ENCODE data around the gene MOBP.

MOBP gene

DNA sequence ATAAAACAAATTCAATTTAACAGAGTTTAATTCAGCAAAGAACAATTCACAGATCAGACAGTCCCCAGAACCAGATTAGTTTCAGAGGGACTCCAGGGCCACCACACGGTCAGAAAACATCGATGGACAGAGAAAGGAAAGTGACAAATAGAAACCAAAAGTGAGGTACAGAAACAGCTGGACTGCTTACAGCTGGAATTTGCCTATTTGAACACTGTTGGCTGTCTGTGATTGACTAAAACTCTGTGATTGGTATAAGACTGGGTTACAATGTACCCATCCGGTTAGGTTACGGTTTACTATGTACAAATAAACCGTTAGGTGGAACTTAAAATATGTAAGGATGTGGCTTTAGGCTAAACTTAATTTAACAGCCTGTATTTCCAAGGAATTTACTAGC lies 30.3 kb downstream of the MOBP start:
- DNase-seq (ENCODE audit: low read depth in 2 of 2), result no peak

DNA sequence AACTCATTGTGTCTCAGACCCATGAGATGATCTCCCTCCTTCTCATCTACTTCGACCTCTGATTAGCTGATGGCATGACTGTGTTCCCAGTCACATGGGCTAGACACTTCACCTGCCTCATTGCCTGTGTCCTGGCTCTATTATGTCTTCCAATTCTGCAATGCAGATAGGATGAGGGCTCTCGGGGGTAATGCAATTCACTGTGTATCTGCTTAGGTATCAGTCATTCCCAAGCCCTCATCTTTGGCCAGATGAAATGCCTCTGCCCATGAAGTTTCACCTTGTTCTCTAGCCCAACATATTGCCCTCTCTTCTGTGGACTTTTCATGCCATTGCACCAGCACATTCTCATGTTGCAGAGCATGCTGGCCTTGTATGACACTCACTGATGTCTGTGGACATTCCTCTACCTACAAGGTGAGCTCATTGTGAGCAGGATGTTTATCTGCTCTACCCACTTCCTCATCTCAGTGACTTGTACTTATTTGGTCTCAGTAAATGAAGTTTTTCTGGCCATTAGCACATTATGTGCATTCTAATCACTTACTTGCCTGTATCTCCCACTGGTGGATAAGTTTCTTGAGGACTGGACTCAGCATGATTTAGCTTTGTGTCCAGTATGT lies 32.3 kb downstream of the MOBP start:
- DNase-seq (ENCODE audit: low read depth in 2 of 2), result no peak

DNA sequence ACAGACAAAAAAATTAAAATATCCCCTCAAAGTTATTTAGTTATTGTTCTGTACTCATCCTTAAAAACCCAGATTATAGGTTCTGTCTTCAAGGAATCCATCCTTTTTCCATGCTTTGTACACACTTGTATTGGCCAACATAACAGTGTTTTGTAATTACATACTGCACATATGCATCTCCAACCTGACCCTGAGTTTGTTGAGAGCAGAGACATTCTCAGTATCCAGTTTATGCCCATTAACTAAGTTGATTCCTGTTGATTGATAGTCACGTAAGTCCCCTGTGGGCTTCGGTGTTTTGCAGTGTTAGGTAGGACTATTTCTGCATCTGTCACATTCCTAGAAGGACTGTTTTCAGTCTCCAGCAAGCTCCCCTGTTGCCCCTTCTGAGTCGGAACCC lies 33.6 kb downstream of the MOBP start:
- no peak for DNase-seq (ENCODE audit: low read depth in 2 of 2)

DNA sequence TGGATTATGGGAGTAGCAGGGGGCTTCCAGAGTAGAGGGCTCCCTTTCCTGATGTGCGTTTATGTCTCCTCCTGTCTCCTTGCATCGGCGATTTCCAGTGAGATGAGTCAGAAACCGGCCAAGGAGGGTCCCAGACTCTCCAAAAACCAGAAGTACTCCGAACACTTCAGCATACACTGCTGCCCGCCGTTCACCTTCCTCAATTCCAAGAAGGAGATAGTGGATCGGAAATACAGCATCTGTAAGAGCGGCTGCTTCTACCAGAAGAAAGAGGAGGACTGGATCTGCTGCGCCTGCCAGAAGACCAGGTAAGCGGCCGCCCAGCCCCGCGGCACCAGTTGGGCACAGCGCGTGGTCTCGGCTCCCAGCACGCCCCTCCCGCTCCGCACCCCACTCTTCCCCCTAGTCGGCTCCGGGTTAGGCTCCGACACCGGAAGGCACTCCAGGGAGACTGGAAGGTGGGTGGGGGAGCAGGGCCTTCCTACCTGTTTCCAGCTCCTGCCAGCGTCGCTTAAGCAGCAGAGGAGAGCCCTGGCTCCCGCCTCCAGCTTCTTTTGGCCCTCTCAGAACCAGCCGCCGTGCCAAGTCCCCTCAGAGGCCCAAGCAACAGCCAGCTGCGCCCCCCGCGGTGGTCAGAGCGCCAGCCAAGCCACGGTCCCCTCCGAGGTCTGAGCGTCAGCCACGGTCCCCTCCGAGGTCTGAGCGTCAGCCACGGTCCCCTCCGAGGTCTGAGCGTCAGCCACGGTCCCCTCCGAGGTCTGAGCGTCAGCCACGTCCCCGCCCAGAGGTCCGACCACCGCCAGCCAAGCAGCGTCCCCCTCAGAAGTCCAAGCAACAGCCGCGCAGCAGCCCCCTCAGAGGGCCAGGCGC lies 34.7 kb downstream of the MOBP start:
- no peak for DNase-seq (ENCODE audit: low read depth in 2 of 2)

DNA sequence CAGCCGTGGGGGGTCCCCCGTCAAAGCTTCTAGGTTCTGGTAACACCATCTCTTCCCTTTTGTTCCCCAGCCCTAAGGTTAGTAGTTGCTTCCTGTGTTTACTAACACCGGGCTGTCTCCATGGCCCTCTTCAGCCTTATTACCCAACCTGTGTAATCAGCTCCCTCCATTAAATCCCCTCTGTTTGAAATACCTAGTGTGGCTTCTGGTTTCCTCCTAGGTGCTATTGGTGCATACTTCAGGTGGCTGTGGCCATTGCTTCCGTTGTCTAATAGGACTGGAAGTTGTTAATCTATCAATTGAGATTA lies 35.3 kb downstream of the MOBP start:
- DNase-seq (ENCODE audit: low read depth in 2 of 2), result no peak

DNA sequence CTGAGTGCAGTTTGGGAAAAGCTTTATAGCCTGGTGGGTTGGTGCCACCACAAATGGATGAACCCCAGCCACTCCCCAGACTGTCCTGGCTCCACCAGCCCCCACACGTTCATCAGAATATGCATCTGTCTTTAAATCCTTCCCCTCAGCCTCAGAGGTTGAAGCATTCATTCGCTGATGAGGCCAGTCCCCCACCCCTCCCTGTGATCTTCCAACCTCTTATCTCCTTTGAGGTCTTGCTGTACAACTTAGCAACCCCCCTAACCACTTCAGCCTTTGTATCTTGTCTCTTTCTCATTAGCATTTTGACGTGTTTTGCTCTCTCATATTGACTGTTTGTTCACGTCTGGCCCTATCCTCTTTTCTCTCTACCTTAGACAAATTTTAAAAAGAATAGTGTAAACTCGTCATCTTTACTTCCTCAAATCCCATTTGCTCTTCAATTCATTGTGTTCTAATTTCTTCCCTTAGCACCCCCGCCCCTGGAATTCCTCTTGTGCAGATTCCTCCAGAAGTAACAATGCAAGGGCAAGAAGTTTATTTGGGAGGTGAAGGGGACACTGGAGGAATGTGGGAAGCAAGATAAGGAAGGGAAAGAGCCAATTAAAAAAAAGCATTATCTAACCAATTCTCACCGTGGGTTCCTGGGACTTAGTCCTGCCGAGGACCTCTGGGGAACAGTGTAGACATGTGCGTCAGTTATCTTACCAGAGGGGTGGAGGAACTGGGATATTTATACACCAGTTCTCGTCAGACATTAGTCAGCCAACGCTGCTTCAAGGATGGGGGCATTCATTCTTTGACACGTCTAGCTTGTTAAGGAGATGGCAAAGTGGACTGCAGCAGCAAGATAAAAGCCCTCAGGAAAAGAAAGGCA lies 38.6 kb downstream of the MOBP start:
- DNase-seq (ENCODE audit: low read depth in 2 of 2), result no peak

DNA sequence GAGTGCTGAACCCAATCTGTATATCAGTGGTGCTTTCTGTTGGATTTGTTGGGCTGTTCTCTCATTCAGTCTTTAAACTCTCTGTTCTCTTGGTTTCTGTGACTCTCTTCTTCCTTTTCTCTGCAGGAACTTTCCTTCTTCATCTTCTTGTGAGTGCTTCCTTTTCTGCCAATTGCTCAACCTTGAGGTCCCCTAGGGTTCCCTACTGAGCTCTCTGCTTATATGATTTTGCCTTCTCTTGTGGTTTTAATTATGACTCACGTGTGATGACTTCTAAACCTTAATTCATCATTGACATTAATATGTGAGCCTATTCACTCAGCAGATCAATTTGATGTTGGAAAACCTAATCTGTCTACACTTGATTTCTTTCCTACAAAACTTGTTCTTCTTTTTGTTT lies 39.4 kb downstream of the MOBP start:
- DNase-seq (ENCODE audit: low read depth in 2 of 2), result no peak

DNA sequence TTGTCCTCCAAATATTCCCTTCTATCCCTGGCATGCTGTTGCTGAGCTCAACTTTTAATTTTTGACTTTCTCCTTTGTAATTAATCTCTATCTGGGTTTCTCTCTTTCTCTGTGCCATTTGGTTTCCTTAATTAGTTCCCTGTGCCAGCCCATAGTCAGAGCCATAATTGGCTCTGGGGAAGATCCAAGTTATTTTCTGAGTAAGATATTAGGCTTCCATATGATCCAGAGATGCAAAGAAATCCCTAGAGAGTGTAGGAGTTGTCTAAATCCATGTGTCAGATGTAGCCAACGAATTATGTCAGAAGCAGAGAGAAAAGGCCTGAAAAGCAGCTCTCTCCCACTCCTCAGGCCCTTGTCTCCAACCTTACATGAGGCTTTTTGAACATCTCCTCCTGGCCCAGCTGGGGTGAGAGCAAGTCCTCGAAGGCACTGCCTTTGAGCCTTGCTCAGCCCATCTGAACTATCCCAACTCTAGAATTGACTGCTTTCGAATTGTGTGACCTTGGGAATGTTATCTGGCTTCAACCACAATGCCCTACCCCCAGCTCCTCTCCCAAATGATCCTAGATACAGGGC lies 46.4 kb downstream of the MOBP start:
- DNase-seq (ENCODE audit: low read depth in 2 of 2), result no peak

DNA sequence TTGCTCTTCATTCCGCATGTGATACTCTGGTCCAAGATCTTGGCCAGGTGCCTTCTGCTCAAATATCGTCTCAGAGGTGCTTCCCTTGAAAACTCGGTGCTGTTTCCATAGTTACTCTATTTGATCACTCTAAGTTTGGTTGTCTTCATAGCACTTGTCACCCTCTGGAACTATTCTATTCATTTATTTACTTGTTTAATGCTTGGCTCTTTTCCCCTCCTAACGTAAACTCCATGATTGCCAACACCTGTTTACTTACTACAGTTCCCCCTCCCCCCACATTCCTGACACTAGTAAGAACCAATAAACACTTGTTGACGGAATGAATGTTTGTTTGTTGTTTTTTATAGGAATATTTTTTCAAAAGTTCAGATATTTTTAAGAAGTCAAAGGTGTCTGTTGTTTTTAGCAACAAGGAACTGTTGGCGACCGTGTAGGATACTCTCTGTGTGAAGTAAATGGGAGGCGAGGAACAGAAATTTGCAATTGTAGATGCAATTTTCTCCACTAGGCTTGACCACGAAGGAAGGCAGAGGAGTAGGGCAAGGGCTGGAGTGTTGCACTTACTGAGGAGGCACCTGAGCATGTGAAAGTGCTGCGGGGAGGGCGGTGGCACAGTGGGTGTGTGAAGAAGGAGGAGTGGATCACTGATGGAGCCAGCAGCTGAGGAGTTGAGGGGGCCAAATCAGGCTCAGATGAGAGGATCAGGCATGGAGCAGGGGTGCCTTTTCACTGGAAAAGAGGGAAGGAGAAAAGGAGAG lies 48.4 kb downstream of the MOBP start:
- no peak for DNase-seq (ENCODE audit: low read depth in 2 of 2)

DNA sequence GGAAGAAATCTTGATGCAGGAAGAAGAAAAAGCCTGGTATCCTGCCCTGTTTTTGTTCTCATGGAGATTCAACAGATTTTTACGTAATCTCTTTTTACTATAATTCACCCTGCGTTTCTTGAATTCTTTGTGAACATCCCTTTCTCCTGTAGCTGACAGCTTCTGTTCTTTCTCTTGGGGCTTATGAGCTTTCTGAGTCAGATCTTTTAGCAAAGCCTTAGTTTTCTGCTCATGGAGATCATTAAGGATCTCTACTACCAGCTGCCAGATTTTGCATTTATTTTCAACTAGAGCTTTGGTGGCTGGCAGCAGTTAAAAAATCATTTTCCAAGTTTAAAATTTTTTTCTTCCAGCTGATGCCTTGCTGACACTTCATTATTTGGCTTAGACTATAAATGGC lies 51.6 kb downstream of the MOBP start:
- DNase-seq (ENCODE audit: low read depth in 2 of 2), result no peak

DNA sequence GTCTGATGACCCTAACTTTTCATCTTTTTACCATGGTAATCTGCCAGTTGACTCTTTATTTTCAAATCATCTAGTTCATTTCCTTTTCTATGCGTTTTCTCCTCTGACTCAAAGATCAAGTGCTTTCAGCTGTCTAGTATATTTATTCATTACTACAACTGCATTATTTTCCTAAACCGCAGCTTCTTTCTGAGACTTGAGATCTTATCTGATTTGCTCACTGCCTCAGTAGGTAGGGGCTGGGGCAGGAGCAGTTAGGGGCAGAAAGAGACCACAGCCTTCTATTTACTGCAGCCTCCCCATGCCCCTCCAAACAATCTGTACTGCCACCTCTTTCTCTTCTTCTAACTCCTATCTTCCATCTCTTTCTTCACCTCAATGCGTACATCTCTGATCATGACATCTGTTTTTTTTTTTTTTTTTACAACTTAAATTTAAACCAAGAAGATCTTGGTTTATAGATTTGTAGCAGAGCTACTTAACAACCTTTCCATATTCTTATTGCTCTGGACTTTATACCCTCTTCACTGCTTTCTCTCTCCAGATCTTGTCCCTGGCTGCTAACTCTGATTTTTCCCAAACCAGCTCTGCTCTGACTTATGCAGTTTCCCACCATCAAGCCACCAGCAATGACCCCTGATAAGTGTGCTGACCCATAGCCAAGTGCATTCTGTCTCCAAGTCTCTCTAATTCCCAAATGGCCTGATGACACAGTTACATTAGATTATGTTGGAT lies 52.2 kb downstream of the MOBP start:
- no peak for DNase-seq (ENCODE audit: low read depth in 2 of 2)

DNA sequence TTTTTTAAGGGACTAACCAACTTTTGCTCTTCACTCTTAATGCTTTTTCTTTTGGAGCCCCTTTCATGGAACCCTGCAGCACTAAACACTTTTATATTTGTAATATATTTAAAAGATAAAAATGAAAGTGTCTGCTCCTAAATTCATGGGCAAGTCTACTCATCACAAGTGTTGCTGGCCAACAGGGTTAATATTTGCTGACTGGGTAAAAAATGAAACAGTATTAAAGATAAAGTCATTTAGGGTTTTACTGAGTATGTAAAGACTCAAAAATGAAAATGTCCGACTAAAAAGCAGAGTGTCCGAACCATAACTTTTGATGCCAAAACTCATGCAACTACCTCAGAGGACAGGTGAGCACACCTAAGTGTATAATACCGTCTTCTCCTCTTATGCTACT lies 54.0 kb downstream of the MOBP start:
- DNase-seq (ENCODE audit: low read depth in 2 of 2), result no peak

DNA sequence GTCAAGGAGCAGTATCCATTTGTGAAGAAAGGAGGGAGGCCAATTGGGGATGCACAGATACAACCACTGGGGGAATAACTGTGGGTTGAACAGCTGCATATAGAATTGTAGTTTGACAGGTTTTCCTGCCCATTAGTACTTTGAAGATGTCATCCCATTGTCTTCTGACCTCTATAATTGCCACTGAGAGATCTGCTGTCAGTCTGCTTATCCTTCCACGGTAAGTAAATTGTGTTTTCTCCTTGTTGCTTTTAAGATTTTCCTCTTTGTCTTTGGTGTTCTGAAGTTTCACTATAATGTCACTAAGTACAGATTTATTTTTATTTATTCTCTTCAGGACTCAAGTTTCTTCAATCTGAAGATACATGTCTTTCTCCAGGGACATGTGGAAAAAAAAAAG lies 56.6 kb downstream of the MOBP start:
- DNase-seq (ENCODE audit: low read depth in 2 of 2), result no peak

DNA sequence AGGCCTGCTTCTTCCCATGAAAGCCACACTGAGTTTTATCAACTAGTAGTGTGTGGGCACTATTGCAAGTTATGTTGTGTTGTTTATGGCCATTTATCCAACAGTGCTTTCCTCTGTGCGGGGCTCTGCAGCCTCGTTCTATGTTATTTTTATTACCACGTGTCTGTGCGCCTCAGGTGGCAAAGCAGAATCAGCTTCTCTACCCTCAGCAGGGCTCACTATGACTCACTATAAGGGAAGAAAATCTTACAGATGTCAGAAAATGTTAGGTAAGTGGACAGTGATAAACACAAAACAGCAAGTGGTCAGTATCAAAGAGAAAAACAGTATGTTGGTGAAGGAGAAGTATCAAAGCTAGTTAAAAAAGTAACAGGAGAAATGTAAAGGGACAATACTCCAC lies 61.4 kb downstream of the MOBP start:
- no peak for DNase-seq (ENCODE audit: low read depth in 2 of 2)

DNA sequence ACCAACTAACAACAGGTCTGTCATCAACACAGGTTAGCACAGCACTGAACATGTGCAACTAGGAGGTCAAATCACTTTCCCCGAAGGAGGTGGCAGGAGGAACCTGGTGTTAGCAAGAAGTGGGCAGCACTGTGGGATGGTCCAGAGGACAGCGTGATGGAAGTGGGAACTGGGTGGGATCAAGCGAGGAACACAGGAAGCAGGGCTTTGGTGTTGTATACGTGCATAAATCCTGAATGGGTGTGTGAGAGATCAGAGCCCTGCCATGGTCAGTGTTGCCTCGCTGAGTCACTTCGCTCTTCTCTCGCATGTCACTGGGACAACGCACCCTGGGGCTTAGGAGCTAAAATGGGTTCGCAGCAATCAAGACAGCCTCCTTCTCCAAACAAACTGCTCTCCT lies 62.1 kb downstream of the MOBP start:
- no peak for DNase-seq (ENCODE audit: low read depth in 2 of 2)

DNA sequence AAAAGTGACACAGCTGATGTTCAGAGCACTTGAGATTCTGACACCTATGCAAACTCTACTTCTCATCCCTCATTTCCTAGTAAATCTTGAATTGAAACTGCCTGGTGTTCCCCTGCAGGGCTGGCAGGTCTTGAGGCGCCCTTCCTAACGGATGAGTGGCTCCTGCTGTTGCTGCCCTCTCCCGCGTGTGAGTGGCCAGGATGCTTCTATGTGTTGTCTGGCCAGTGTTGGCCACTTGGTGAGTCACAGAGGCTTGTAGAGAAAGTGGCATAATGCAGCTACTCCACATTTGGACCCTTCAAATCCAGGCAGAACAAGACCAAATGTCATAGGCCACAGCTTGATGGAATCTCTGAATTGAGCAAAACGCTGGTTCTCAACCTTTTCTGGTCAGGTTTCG lies 63.6 kb downstream of the MOBP start:
- DNase-seq (ENCODE audit: low read depth in 2 of 2), result no peak

DNA sequence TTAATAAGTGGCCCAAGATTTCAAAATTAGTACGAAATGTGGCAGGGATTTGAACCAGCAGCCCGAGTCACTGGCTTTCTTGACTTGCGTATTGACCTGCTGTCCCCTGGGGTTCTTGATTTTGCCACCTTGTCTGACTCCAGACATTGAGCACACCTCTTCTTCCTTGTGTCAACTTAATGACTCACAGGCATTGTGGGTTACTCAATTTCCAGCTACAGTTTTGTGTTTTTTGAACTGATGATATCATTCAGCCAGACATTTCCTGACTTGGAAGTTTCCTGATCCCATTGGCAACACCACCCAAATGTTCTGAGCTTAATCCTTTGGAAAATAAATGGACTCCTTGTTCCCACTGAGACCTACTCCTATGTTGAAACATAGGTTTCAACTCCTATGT lies 64.2 kb downstream of the MOBP start:
- no peak for DNase-seq (ENCODE audit: low read depth in 2 of 2)

DNA sequence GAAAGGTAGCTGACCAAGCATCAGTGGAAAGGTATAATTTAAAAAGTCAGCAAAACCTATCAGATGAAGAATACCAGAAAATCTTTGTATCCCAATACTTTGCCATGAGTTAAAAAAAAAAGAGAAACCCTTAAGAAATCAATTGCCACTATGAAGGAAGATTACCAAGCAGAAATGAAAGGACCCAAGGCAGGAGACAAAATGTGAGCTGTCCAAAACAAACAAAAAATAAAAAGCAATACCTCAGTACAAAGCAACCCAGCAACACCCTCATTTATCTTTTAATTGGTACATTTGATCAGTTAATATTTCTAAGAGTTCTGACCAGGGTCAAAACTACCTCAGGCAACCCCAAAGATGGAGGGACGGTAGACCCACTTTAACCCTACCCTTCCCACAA lies 65.3 kb downstream of the MOBP start:
- no peak for DNase-seq (ENCODE audit: low read depth in 2 of 2)

DNA sequence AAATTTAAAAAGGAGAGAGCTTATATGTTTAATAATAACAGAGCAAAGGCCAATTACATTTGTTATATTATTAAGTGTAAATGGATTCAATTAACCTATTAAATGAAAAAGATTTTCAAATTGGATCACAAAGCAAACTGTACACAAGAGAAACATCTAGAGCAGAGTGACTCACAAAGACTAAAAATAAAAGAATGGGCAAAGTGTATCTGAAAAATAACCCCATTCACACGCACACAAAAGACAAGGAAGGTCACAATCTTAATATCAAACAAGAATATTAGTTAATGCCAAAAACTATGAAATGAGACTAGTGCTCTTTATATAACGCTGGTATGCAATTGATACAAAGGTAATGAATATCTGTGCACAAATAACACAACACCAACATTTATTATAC lies 65.7 kb downstream of the MOBP start:
- DNase-seq (ENCODE audit: low read depth in 2 of 2), result no peak

DNA sequence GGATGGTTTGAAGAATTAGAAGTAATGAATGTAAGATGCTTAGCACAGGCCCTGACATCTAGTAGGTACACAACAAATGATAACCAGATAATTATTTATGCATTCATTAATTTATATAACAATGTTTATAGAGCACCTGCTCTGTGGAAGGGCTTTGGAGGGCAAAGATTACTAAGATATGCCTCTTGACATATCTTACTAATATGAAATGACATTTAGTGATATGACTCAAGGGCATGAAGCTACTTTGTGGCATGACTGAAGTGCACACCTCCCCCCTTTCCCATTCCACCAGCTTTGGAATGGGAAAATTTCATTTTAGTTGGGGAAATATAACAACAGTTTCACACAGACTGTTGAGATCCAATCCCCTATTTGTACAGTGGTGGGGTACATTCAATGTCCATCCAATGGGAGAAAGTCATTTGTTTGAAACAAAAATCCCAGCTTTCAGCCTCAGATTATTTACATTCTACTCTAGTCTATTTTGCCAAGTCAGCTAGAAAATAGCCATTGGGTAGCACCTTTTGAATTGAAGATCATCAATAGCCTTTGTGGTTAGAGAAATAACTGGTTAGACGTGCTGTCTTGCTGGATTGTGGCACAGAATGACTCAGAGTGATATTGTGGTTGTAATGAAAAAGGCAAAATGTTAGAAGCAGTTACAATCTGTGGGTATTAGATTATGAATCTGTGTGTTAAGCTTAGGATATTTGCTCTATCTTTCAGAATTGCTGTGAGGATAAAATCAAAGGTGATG lies 72.9 kb downstream of the MOBP start:
- DNase-seq (ENCODE audit: low read depth in 2 of 2), result no peak
